Hepatocyte (in vitro differentiated cells): ENCODE measurements around the gene TARM1. TPM values are rescaled to one million over a fixed set of nuclear protein-coding genes. Genes with fewer than 3 reads are reported as not detected.
"Not testable (repeated sequence)": the region's sequence is repeated elsewhere in the genome, so short reads cannot be mapped to it uniquely, and the experiment has no call there.

Experiments
- DNase-seq: peaks from one replicate; pipeline ENCODE4 v3.0.0-alpha.2; 2016; ENCODE audit warnings: low spot score
- H2AFZ ChIP-seq: fragments of 200-600 bp; sonication (generic); 2 replicates; pipeline ENCODE4 v1.6.0; 2016; ENCODE audit warnings: antibody characterized with exemption, mild to moderate bottlenecking
- H3K27ac ChIP-seq: fragments of 200-600 bp; sonication (generic); 2 replicates; pipeline ENCODE4 v1.5.1; 2016; ENCODE audit warnings: mild to moderate bottlenecking
- H3K27me3 ChIP-seq: fragments of 200-600 bp; sonication (generic); 2 replicates; pipeline ENCODE4 v1.6.1; 2016
- H3K36me3 ChIP-seq: fragments of 200-600 bp; sonication (generic); replicated peaks from 2 replicates; pipeline ENCODE4 v1.5.1; 2016; ENCODE audit warnings: low read depth; ENCODE audit not compliant: insufficient read depth
- H3K4me1 ChIP-seq: fragments of 200-600 bp; sonication (generic); 2 replicates; pipeline ENCODE4 v1.5.1; 2016; ENCODE audit warnings: mild to moderate bottlenecking, moderate library complexity; ENCODE audit not compliant: insufficient read depth
- H3K4me2 ChIP-seq: fragments of 200-600 bp; sonication (generic); 2 replicates; pipeline ENCODE4 v1.6.0; 2016
- H3K4me3 ChIP-seq: fragments of 200-600 bp; sonication (generic); 2 replicates; pipeline ENCODE4 v1.5.1; 2016; ENCODE audit warnings: mild to moderate bottlenecking
- H3K79me2 ChIP-seq: fragments of 200-600 bp; sonication (generic); 2 replicates; pipeline ENCODE4 v1.6.0; 2017; ENCODE audit warnings: mild to moderate bottlenecking
- H3K9me2 ChIP-seq: fragments of 200-600 bp; sonication (generic); replicated peaks from 2 replicates; pipeline ENCODE4 v1.6.0; 2017; ENCODE audit warnings: mild to moderate bottlenecking; ENCODE audit not compliant: insufficient read depth
- H3K9me3 ChIP-seq: fragments of 200-600 bp; sonication (generic); 2 replicates; pipeline ENCODE4 v1.5.1; 2016; ENCODE audit warnings: low read depth, mild to moderate bottlenecking
- H4K20me1 ChIP-seq: fragments of 200-600 bp; sonication (generic); 2 replicates; pipeline ENCODE4 v1.6.0; 2016; ENCODE audit warnings: mild to moderate bottlenecking; ENCODE audit not compliant: insufficient read depth, poor library complexity, severe bottlenecking
- EZH2 ChIP-seq: fragments of 200-600 bp; sonication (generic); IDR thresholded peaks from 2 replicates; pipeline ENCODE4 v1.6.1; 2016; ENCODE audit warnings: antibody characterized with exemption, mild to moderate bottlenecking, borderline replicate concordance
- EZH2phosphoT487 ChIP-seq: fragments of 200-600 bp; sonication (generic); IDR thresholded peaks from one replicate; pipeline ENCODE4 v1.6.1; 2018; ENCODE audit warnings: antibody characterized with exemption, mild to moderate bottlenecking, low read depth, moderate library complexity; ENCODE audit not compliant: unreplicated experiment, severe bottlenecking
- WGBS: methylation state at CpG from one replicate; pipeline ENCODE4 v1.1.6; 2016; ENCODE audit warnings: low lambda C conversion rate; ENCODE audit errors: missing lambda C conversion rate; 5-methylcytosine and 5-hydroxymethylcytosine counted together
- polyA plus RNA-seq: library from polyadenylated mRNA; unstranded; fragments of >200 nt; fragmentation: Nextera tagmentation; extraction: Ambion mirVana; gene quantifications from 2 replicates; pipeline ENCODE4 v1.2.1, GENCODE V29; 2016
- total RNA-seq: library from RNA; depleted of rRNA; stranded (reverse); fragments of >200 nt; gene quantifications from 2 replicates; pipeline ENCODE4 v1.2.3, GENCODE V29; 2014
- TF ChIP-seq, protein P1 (sequence below): fragments of 200-600 bp; sonication (generic); IDR thresholded peaks from 2 replicates; pipeline ENCODE4 v1.5.1; 2016; ENCODE audit warnings: antibody characterized with exemption, mild to moderate bottlenecking; ENCODE audit not compliant: poor library complexity

TARM1 gene
- total and polyA plus RNA-seq, 2 experiments from 2014 or later, result not detected

DNA sequence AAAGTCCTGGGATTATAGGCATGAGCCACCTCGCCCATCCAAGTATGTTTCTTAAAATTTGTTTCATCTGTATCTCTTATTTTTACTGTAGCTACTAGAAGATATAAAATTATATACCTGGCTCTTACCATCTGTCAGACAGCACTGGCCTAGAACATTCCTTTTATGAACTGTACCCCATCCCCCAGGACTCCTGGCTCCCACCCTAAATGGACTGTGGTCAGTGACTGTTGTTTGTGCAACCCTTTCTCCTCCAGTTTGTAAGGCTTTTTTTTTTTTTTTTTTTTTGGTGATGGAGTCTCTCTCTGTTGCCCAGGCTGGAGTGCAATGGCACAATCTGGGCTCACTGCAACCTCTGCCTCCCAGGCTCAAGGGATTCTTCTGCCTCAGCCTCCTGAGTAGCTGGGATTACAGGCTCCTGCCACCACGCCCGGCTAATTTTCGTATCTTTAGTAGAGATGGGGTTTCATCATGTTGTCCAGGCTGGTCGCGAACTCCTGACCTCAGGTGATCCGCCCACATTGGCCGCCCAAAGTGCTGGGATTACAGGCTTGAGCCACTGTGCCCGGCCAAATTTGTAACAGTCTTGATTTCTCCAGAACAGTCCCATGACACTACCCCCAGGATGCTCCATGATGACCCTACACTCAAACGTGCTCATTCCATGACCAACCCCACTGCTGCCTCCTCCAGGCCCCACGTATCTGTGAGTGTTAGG, 24.0 kb upstream of the TARM1 start:
- Histone ChIP-seq H4K20me1 (no peaks in the 10 kb centered on the region), H3K27me3 (no peaks in the 10 kb centered on the region), H3K4me1 (peaks cover 3% of the 10 kb centered on the region), H3K79me2 (peaks cover 22% of the 10 kb centered on the region), H3K9me2 (no peaks in the 10 kb centered on the region), H3K36me3 (no peaks in the 10 kb centered on the region), H3K9me3 (no peaks in the 10 kb centered on the region), H2AFZ (no peak overlapping the region), H3K4me2 (no peak overlapping the region), H3K4me3 (no peak overlapping the region), H3K27ac (no peak overlapping the region)
- TF ChIP-seq, protein P1, sequence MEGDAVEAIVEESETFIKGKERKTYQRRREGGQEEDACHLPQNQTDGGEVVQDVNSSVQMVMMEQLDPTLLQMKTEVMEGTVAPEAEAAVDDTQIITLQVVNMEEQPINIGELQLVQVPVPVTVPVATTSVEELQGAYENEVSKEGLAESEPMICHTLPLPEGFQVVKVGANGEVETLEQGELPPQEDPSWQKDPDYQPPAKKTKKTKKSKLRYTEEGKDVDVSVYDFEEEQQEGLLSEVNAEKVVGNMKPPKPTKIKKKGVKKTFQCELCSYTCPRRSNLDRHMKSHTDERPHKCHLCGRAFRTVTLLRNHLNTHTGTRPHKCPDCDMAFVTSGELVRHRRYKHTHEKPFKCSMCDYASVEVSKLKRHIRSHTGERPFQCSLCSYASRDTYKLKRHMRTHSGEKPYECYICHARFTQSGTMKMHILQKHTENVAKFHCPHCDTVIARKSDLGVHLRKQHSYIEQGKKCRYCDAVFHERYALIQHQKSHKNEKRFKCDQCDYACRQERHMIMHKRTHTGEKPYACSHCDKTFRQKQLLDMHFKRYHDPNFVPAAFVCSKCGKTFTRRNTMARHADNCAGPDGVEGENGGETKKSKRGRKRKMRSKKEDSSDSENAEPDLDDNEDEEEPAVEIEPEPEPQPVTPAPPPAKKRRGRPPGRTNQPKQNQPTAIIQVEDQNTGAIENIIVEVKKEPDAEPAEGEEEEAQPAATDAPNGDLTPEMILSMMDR, result no peak
- TF ChIP-seq EZH2phosphoT487 (no peak), EZH2 (no peak)
- WGBS, result 93% methylated on average over 11 of the region's 11 CpGs
- no peak for DNase-seq

DNA sequence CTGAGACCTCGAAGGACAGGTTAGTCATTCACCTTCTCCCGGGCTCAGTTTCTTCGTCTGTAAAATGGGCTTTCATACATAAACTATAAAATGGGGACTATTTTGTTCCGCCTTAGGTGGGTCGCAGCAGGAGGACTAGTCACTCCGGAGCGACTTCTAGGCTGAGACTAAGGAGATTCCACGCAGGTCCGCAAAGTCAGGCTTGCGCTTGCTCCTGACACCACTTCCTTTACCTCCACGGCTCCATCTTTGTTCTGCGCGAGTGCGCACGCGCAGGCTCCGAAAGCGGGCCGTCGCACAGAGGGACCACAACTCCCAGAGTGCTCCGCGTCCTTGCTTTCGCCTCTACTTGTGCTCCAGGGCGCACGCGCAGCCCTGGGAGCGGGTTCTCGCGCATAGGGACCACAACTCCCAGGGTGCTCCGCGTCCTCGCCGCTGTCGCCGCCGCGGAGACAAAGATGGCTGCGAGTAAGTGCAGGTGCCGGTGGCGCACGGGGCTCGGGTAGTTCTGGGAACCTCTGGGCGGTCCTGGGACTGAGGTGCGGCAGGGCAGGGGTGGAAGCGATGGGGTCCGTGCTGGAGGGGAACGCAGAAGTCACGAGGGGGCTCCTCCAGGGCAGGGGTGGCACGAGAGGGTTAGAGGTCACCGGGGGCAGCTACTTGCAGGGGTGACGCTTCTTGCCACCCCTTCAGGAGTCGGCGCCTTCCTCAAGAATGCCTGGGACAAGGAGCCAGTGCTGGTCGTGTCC, 21.4 kb upstream of the TARM1 start, which contains the start of gene NDUFA3:
Gene NDUFA3 (plus strand): TSS at position 435 of the 749 bp plus-strand sequence. CDS start 24 bp downstream, at position 459.
- Histone ChIP-seq H3K36me3 (no peaks in the 10 kb centered on the region), H3K9me3 (no peaks in the 10 kb centered on the region), H3K4me1 (peaks cover 3% of the 10 kb centered on the region), H3K4me2 (peak within 1 kb of the TSS; percentile 89), H3K79me2 (peaks cover 22% of the 10 kb centered on the region), H3K9me2 (no peaks in the 10 kb centered on the region), H4K20me1 (no peaks in the 10 kb centered on the region), H2AFZ (peak within 1 kb of the TSS; percentile 89), H3K27ac (peak within 1 kb of the TSS; percentile 39), H3K4me3 (peak within 1 kb of the TSS; percentile 34), H3K27me3 (no peaks in the 10 kb centered on the region)
- DNase-seq, result peak; percentile 99
- 4% methylated on average over 53 of the region's 54 CpGs for WGBS
- TF ChIP-seq EZH2phosphoT487 (no peak), EZH2 (no peak)
- TF ChIP-seq, protein P1, result no peak

DNA sequence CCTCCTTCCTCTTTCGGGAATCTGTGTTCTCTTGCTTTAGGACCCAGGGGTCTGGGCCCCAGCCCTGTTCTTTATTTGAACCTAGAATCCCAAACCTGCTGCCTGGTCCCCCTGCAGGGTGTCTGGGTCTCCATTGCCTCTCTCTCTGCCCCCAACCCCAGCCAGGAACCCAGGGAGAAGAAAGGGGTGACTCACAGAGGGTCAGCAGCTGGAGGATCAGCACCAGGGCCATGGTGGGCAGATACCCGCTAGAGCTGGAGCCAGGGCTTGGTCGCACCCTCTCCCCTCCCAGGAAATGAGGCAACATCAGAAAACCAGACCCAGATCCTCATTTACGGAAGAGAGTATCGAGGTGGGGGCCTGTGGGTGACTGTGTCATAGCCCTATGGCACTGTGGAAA, 19.4 kb upstream of the TARM1 start, which contains the start of gene OSCAR:
Gene OSCAR (minus strand): TSS at position 243 of the 400 bp plus-strand sequence. CDS start 11 bp downstream, at position 232.
- no peak within 1 kb of the TSS for H3K27ac ChIP-seq
- no peak within 1 kb of the TSS for H3K4me3 ChIP-seq
- peaks cover 7% of the 10 kb centered on the region for H3K27me3 ChIP-seq
- H3K4me2 ChIP-seq, result no peak within 1 kb of the TSS
- peaks cover 21% of the 10 kb centered on the region for H3K79me2 ChIP-seq
- peaks cover 12% of the 10 kb centered on the region for H3K4me1 ChIP-seq
- H2AFZ ChIP-seq, result no peak within 1 kb of the TSS
- WGBS, result 65% methylated on average over 5 of the region's 5 CpGs
- H3K36me3 ChIP-seq, result no peaks in the 10 kb centered on the region
- H3K9me3 ChIP-seq, result no peaks in the 10 kb centered on the region
- no peaks in the 10 kb centered on the region for H4K20me1 ChIP-seq
- TF ChIP-seq, protein P1, result no peak
- TF ChIP-seq EZH2phosphoT487, result no peak
- no peak for TF ChIP-seq EZH2
- no peaks in the 10 kb centered on the region for H3K9me2 ChIP-seq
- DNase-seq, result no peak

DNA sequence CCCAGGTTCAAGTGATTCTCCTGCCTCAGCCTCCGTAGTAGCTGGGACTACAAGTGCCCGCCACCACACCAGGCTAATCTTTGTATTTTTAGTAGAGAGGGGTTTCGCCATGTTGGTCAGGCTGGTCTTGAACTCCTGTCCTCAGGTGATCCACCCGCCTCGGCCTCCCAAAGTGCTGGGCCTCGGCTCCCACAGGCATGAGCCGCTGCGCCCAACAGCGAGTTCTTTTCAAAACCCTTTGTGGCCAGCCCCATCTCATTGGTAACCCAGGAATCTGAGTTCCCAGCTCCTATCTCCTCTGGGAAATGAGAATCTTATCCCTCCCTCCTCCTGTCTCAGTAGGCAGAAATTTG, 18.7 kb upstream of the TARM1 start:
- H3K79me2 ChIP-seq, result peaks cover 18% of the 10 kb centered on the region
- peaks cover 13% of the 10 kb centered on the region for H3K4me1 ChIP-seq
- not testable (repeated sequence) for H3K4me3 ChIP-seq, H3K9me3 ChIP-seq, H3K4me2 ChIP-seq, H2AFZ ChIP-seq, H3K27ac ChIP-seq, H3K9me2 ChIP-seq, DNase-seq, H4K20me1 ChIP-seq, H3K36me3 ChIP-seq
- peaks cover 10% of the 10 kb centered on the region for H3K27me3 ChIP-seq
- 80% methylated on average over 8 of the region's 9 CpGs for WGBS
